Vagina (tissue), 2 donors: ENCODE data around the gene PGC.

Source experiments
- CTCF ChIP-seq, 3 experiments: fragments of 450-650 bp in 2 of 3; fragments of 200-600 bp in 1 of 3; sonication (generic) in 1 of 3; IDR thresholded peaks; one replicate each; pipeline ENCODE4 v1.5.1; 2017 to 2019; ENCODE audit warnings: antibody characterized with exemption in 3 of 3, mild to moderate bottlenecking in 2 of 3, moderate library complexity in 2 of 3
- POLR2A ChIP-seq, 2 donors: fragments of 450-650 bp; IDR thresholded peaks; one replicate each; pipeline ENCODE4 v1.6.1; 2017; ENCODE audit warnings: antibody characterized with exemption in 2 of 2, mild to moderate bottlenecking in 2 of 2, moderate library complexity in 2 of 2
- POLR2AphosphoS5 ChIP-seq, 2 donors: sonication (generic); formaldehyde crosslinking; IDR thresholded peaks; one replicate each; pipeline ENCODE4 v1.9.0; 2017; ENCODE audit warnings: antibody characterized with exemption in 2 of 2, mild to moderate bottlenecking in 2 of 2, low read depth in 1 of 2; ENCODE audit not compliant: insufficient read depth in 1 of 2

- TF ChIP-seq CTCF (IDR thresholded peaks at IDR 0.05) (no peak), POLR2A (IDR thresholded peaks at IDR 0.05) (no peak), POLR2AphosphoS5 (IDR thresholded peaks at IDR 0.05; ENCODE audit: insufficient read depth in 1 of 2, low read depth in 1 of 2) (no peak)
These were observed 37.8 kb downstream of the PGC start for GRCh38 chr6:41709375-41709774.
